NB4 (cell line): ENCODE results near the gene ZC3H12A.

Experiments used
- CTCF ChIP-seq: IDR thresholded peaks from one replicate; pipeline ENCODE4 v1.5.1; 2012; ENCODE audit warnings: low read depth, low read length
- MAX ChIP-seq: IDR thresholded peaks from 2 replicates; pipeline ENCODE4 v1.6.1; 2011; ENCODE audit warnings: low read depth, low read length

GRCh38 chr1:37497832-37498231 is 23.5 kb downstream of the ZC3H12A start:
- TF ChIP-seq CTCF, result no peak
- TF ChIP-seq MAX, result no peak
